Transverse colon (tissue), 4 donors: ENCODE measurements around the gene TRIP10.

Source experiments
- POLR2A ChIP-seq: fragments of 450-650 bp; IDR thresholded peaks from one replicate; pipeline ENCODE4 v1.6.1; 2016; ENCODE audit warnings: antibody characterized with exemption, mild to moderate bottlenecking, moderate library complexity
- POLR2AphosphoS5 ChIP-seq, 3 donors: sonication (generic); formaldehyde crosslinking; IDR thresholded peaks; one replicate each; pipeline ENCODE4 v1.6.1; 2016; ENCODE audit warnings: antibody characterized with exemption in 3 of 3
- TF ChIP-seq, protein P1 (sequence below), 5 experiments: fragments of 200-600 bp in 3 of 5; fragments of 450-650 bp in 2 of 5; sonication (generic) in 3 of 5; IDR thresholded peaks; 1 replicate in 2 of 5; 2 replicates in 3 of 5; pipeline ENCODE4 v1.5.1; 2016 to 2017; ENCODE audit warnings: antibody characterized with exemption in 5 of 5, inconsistent platforms in 3 of 5, mild to moderate bottlenecking in 2 of 5, moderate library complexity in 1 of 5

DNA sequence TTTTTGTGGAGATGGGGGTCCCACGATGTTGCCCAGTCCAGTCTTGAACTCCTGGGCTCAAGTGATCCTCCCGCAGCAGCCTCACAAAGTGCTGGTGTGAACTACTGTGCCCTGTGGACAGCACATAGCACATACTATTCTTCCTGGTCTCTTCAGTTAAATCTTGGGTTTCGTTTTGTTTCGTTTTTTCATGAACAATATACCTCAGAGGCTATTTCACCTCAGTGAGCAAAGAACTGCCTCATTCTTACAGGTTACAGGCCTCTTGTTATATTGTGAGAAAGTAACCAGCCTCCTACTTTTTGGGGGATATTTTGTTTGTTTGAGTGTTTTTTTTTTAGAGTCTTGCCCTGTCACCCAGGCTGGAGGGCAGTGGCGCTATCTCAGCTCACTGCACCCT is 17.7 kb upstream of the TRIP10 start:
- TF ChIP-seq POLR2AphosphoS5 (IDR thresholded peaks at IDR 0.05) (no peak), POLR2A (no peak)
- TF ChIP-seq, protein P1, sequence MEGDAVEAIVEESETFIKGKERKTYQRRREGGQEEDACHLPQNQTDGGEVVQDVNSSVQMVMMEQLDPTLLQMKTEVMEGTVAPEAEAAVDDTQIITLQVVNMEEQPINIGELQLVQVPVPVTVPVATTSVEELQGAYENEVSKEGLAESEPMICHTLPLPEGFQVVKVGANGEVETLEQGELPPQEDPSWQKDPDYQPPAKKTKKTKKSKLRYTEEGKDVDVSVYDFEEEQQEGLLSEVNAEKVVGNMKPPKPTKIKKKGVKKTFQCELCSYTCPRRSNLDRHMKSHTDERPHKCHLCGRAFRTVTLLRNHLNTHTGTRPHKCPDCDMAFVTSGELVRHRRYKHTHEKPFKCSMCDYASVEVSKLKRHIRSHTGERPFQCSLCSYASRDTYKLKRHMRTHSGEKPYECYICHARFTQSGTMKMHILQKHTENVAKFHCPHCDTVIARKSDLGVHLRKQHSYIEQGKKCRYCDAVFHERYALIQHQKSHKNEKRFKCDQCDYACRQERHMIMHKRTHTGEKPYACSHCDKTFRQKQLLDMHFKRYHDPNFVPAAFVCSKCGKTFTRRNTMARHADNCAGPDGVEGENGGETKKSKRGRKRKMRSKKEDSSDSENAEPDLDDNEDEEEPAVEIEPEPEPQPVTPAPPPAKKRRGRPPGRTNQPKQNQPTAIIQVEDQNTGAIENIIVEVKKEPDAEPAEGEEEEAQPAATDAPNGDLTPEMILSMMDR (IDR thresholded peaks at IDR 0.05): no peak
